Chondrocyte (in vitro differentiated cells): Measurements from ENCODE around the gene CAPN5. TPM values are rescaled to one million over a fixed set of nuclear protein-coding genes. Genes with fewer than 3 reads are reported as not detected.

Experiments used
- DNase-seq: peaks from one replicate; pipeline ENCODE4 v3.0.0; 2021; ENCODE audit warnings: mixed read lengths, low spot score
- H3K27ac Mint-ChIP-seq: one replicate; pipeline ENCODE4 v1.8.0; 2021; ENCODE audit warnings: mild to moderate bottlenecking, moderate library complexity, mixed read lengths; ENCODE audit not compliant: unreplicated experiment
- H3K27me3 Mint-ChIP-seq: 2 replicates; pipeline ENCODE4 v1.8.0; 2021; ENCODE audit warnings: low read depth, mixed read lengths
- H3K36me3 Mint-ChIP-seq: 2 replicates; pipeline ENCODE4 v1.8.0; 2021; ENCODE audit warnings: low read depth, mixed read lengths
- H3K4me1 Mint-ChIP-seq: 2 replicates; pipeline ENCODE4 v1.8.0; 2021; ENCODE audit warnings: low read depth, mild to moderate bottlenecking, mixed read lengths
- H3K4me3 Mint-ChIP-seq: one replicate; pipeline ENCODE4 v1.8.0; 2021; ENCODE audit warnings: mild to moderate bottlenecking, moderate library complexity, mixed read lengths; ENCODE audit not compliant: unreplicated experiment
- H3K9me3 Mint-ChIP-seq: 2 replicates; pipeline ENCODE4 v1.8.0; 2021; ENCODE audit warnings: low read depth, mixed read lengths
- CTCF ChIP-seq: fragments of 200-600 bp; sonication (generic); IDR thresholded peaks from 2 replicates; pipeline ENCODE4 v1.5.0; 2021; ENCODE audit warnings: antibody characterized with exemption, mild to moderate bottlenecking, moderate library complexity
- total RNA-seq: library from RNA; stranded (reverse); gene quantifications from 3 replicates; pipeline ENCODE4 v1.2.1, GENCODE V29; 2021

The CAPN5 gene
- total RNA-seq, 1 donor from 2014 or later = 11.9 TPM

DNA sequence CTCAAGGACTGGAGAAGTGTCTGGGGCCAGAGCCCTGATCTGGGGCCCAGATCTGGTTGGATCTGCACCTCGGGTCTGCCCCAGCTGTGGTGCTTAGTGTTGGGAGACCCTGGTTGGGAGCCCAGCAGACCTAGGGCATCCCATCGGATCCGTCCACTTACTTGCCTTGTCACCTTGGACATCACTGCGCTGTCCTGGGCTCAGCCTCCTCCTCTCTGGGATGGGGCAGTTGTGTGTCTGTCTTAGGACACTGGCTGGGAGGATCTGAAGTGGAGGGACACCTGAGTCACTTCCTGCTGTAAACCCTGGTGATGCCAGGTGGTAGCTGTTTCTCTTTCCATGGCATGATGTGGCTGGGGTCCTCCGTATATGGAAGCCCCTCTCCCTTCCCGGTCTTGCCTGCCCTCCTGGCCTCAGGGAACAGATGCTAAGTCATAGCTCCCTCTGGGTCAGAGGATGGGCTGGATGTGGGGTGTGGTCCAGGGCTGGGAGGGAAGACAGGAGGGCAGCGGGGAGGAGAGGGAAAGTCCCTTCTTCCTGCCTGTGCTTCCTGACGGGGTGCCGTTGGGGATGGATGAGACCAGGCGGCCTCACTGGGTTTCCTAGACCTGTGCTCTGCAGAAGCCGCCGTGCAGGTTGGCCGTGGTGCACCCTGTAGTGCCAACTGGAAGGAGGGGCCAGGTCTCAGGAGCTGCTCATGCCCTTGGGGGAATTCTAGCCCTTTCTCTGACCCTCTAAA lies 23.8 kb downstream of the CAPN5 start:
- peak; percentile 56 for DNase-seq
- TF ChIP-seq CTCF = no peak
- Mint-ChIP-seq H3K4me3 (no peak overlapping the region), H3K4me1 (no peaks in the 10 kb centered on the region), H3K9me3 (no peaks in the 10 kb centered on the region), H3K27me3 (no peaks in the 10 kb centered on the region), H3K36me3 (no peaks in the 10 kb centered on the region), H3K27ac (no peak overlapping the region)

DNA sequence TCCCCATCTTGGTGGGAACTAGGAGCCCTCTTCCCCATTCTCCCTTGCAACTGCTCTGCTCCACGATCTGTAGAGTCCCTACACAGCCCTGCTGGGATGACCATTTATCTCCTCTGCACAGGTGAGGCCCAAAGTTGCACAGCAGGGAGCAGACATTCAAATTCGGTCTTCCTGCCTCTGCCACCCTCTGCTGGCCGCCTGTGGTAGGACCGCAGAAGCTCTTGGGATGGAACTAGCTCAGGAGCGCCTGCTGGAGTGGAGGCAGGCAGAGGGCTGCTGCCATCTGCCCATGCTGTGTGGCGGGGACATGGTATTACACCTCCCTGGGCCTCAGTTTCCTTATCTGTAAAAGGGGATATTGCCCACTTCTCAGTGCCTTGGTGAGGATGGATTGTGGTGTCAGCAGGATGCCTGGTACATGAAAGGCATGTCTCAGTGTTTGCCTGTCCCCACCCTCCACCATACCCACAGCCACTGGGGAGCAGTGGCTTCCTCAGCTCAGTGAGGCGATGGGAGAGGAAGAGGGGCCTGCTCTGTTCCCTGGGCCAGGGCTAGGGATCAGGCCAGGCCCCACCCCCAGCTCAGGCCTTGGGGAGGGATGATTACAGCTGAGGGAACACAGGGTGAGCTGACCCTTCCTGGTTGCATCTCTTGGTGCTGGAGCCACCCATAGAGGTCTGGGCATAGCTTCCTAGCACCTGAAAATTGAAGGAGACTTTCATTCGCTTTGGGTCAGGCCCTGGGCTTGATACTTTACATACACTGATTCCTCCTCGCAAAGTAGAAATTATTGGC lies 24.6 kb downstream of the CAPN5 start:
- no peaks in the 10 kb centered on the region for H3K9me3 Mint-ChIP-seq
- H3K4me3 Mint-ChIP-seq = no peak overlapping the region
- no peaks in the 10 kb centered on the region for H3K36me3 Mint-ChIP-seq
- DNase-seq = peak; percentile 88
- no peaks in the 10 kb centered on the region for H3K27me3 Mint-ChIP-seq
- no peak overlapping the region for H3K27ac Mint-ChIP-seq
- peak; percentile 93 for TF ChIP-seq CTCF
- no peaks in the 10 kb centered on the region for H3K4me1 Mint-ChIP-seq

GRCh38 chr11:77092382-77092781 lies 25.6 kb downstream of the CAPN5 start:
- H3K36me3 Mint-ChIP-seq = no peaks in the 10 kb centered on the region
- peak; percentile 33 for DNase-seq
- no peaks in the 10 kb centered on the region for H3K4me1 Mint-ChIP-seq
- TF ChIP-seq CTCF = no peak
- no peak overlapping the region for H3K27ac Mint-ChIP-seq
- H3K27me3 Mint-ChIP-seq = no peaks in the 10 kb centered on the region
- no peak overlapping the region for H3K4me3 Mint-ChIP-seq
- no peaks in the 10 kb centered on the region for H3K9me3 Mint-ChIP-seq

DNA sequence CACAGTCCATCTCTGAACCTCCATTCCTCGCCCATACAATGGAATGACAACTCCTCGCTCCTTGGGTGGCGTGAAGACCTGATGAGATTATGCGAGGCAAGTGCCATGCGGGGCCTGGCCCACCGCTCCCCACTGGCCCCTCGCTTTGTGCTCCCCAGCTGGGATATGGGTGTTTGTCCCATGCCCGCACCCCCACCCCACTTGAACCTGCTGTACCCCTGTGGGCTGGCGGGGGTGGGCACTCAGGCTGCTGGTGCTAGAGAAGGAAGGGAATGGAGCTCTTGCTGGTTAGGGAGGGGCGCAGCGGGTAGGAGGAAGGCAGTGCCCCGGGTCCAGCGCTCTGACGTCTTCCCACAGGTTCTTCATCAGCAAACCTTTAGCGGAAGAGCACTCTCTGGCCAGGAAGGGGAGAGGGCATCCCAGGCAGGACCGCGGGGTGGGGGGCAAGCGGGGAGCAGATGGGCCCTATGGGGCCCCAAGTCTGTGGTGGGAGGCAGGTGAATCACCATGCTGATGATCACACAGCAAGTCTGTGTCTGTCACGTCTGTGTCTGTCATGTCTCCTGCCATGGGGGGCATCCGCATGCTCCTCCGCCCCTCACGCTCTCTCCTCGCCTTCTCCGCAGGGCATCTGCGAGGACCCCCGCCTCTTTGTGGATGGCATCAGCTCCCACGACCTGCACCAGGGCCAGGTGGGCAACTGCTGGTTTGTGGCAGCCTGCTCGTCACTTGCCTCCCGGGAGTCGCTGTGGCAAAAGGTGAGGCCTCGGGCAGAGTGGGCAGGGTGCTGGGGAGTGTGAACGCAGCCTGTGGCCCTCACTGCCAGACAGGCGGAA lies 26.5 kb downstream of the CAPN5 start:
- peak; percentile 93 for DNase-seq
- TF ChIP-seq CTCF = no peak
- Mint-ChIP-seq H3K4me3 (no peak overlapping the region), H3K27me3 (no peaks in the 10 kb centered on the region), H3K9me3 (no peaks in the 10 kb centered on the region), H3K4me1 (no peaks in the 10 kb centered on the region), H3K36me3 (no peaks in the 10 kb centered on the region), H3K27ac (no peak overlapping the region)
